Neural progenitor cell (in vitro differentiated cells): ENCODE results near the gene COG5.

Experiments used
- CTCF ChIP-seq: fragments of 200-600 bp; sonication (generic); IDR thresholded peaks from 2 replicates; pipeline ENCODE4 v1.5.1; 2017; ENCODE audit warnings: antibody characterized with exemption, mild to moderate bottlenecking
- EZH2 ChIP-seq: fragments of 200-600 bp; sonication (generic); IDR thresholded peaks from 2 replicates; pipeline ENCODE4 v1.6.1; 2017; ENCODE audit warnings: antibody characterized with exemption, mild to moderate bottlenecking, moderate library complexity
- EZH2phosphoT487 ChIP-seq: fragments of 200-600 bp; sonication (generic); IDR thresholded peaks from 2 replicates; pipeline ENCODE4 v1.6.1; 2017; ENCODE audit warnings: antibody characterized with exemption

GRCh38 chr7:107370816-107371215, 192.9 kb downstream of the COG5 start:
- TF ChIP-seq CTCF (no peak), EZH2 (no peak), EZH2phosphoT487 (no peak)
